GM12891 (cell line): ENCODE results near the gene ZNF578. TPM values are rescaled to one million over a fixed set of nuclear protein-coding genes. Genes with fewer than 3 reads are reported as not detected.

Experiments used
- DNase-seq: peaks from one replicate; pipeline ENCODE4 v3.0.0; 2011; ENCODE audit warnings: low spot score; ENCODE audit not compliant: insufficient read length
- FAIRE-seq: peaks from 2 replicates; lab custom pipeline; 2011; peaks lifted over from hg19 to GRCh38; lab: Jason Lieb, UNC
- PAX5 ChIP-seq: IDR thresholded peaks from 2 replicates; pipeline ENCODE4 v1.6.1; 2011; ENCODE audit warnings: low read length, moderate library complexity, mild to moderate bottlenecking; ENCODE audit not compliant: insufficient read depth, severe bottlenecking
- POLR2A ChIP-seq: IDR thresholded peaks from 2 replicates; pipeline ENCODE4 v1.6.1; 2011; ENCODE audit warnings: low read depth, low read length, control low read depth
- POLR2AphosphoS5 ChIP-seq: IDR thresholded peaks from 2 replicates; pipeline ENCODE4 v1.6.1; 2011; ENCODE audit warnings: low read depth, low read length, control low read depth
- POU2F2 ChIP-seq: IDR thresholded peaks from 2 replicates; pipeline ENCODE4 v1.6.1; 2011; ENCODE audit warnings: low read depth, mild to moderate bottlenecking, control low read depth, low read length, moderate library complexity
- SPI1 ChIP-seq: IDR thresholded peaks from 2 replicates; pipeline ENCODE4 v1.6.1; 2011; ENCODE audit warnings: low read depth, low read length, control low read depth
- TAF1 ChIP-seq: IDR thresholded peaks from 2 replicates; pipeline ENCODE4 v1.6.1; 2011; ENCODE audit warnings: low read depth, low read length, control low read depth
- polyA plus RNA-seq: library from polyadenylated mRNA; unstranded; fragments of >200 nt; gene quantifications from one replicate; pipeline ENCODE4 v1.2.1, GENCODE V29; 2012; ENCODE audit warnings: low read depth, missing spikeins, inconsistent platforms; ENCODE audit not compliant: missing spikeins

Gene ZNF578
- polyA plus RNA-seq = 0.18 TPM

DNA sequence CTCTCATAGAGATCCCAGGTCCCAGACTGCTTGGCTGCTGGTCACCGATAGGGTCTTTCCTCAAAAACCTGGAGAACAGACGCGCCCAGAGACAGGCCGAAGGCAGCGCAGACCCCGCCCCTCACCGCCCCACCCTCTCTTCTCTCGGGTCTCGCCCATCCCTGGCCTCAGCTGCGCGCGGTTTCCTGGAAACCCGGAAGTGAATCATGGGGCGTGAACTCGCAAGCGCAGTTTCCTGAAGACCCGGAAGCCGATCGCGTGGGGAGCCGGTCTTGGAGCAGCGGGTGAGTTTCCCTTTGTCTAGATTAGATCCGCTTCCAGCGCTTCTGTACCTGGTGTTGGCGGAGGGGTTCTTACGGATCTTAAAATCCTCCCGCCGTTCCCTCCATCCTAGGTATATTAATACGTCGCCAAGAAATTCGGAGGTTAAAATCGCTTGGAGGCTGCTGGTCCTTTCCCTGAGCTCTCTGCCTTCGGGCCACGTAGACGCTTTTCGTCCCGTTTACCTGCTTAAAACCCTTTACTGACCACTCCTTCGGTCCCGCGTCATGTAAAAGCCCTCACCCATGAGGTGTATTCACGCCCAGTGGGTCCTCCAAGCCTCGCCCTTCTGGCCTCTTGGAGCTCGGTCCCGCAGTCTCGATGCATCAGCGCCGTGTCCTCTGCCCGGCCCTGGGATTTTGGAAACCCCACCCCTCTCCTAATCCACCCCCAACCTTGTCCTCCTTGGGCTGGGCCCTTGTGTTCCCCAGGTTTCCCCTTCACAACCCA lies at the start of gene ZNF578:
Gene ZNF578, plus strand, starts transcription at position 230 of the 771 bp plus-strand sequence. CDS start 48,293 bp downstream, outside the sequence.
- FAIRE-seq = no peak
- peak; percentile 29 for DNase-seq
- TF ChIP-seq POU2F2 (no peak), POLR2A (no peak), SPI1 (no peak), TAF1 (no peak), PAX5 (no peak), POLR2AphosphoS5 (no peak)

DNA sequence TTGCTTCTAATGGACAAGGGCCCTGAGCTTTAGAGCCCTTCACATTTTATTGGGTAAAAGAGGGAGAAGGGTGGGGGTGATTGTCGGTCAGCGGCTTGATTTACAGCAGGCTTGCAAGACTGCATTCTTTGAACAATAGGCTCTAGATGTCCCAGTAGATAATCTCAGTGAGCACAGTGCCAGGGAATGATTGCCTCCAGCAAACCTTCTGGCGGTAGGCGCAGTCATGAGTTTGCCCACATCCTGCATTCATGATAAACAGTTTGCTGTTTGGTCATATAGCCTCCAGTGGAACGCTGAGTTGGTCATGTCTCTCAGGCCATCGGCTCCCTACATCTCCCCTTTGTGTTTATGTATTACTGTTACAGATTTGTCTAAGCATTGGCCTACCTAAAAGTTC lies 43.1 kb upstream of the ZNF578 start:
- no peak for FAIRE-seq
- no peak for DNase-seq
- TF ChIP-seq POLR2A = no peak
- TF ChIP-seq SPI1 = no peak
- no peak for TF ChIP-seq POLR2AphosphoS5
- TF ChIP-seq POU2F2 = no peak
- no peak for TF ChIP-seq TAF1
- no peak for TF ChIP-seq PAX5

GRCh38 chr19:52415711-52416110 lies 37.6 kb upstream of the ZNF578 start:
- no peak for TF ChIP-seq POU2F2
- TF ChIP-seq POLR2AphosphoS5 = no peak
- TF ChIP-seq SPI1 = no peak
- TF ChIP-seq POLR2A = no peak
- no peak for TF ChIP-seq PAX5
- TF ChIP-seq TAF1 = no peak
- no peak for FAIRE-seq
- DNase-seq = no peak

- TF ChIP-seq TAF1 (no peak), PAX5 (no peak), POLR2AphosphoS5 (no peak), POLR2A (no peak), POU2F2 (no peak), SPI1 (no peak)
- DNase-seq (no peak), FAIRE-seq (no peak)
These were observed 24.4 kb upstream of the ZNF578 start, which contains the start of gene ZNF534 for GRCh38 chr19:52428937-52429336. Gene ZNF534 (plus strand): TSS chr19:52429148. CDS start chr19:52431475, 2,327 bp downstream.

DNA sequence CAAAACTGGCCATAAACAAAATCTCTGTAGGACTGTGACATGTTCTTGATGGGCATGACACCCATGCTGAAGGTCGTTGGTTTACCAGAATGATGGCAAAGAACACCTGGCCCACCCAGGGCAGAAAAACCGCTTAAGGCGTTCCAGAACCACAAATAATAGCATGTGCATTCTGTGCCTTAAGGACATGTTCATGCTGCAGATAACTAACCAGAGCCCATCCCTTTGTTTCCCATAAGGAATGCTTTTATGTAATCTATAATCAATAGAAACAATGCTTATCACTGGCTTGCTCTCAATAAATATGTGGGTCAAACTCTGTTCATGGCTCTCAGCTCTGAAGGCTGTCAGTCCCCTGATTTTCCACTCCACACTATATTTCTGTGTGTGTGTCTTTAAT lies 11.2 kb upstream of the ZNF578 start:
- FAIRE-seq (no peak), DNase-seq (no peak)
- no peak for TF ChIP-seq TAF1
- no peak for TF ChIP-seq POU2F2
- TF ChIP-seq PAX5 = no peak
- no peak for TF ChIP-seq POLR2A
- TF ChIP-seq SPI1 = no peak
- TF ChIP-seq POLR2AphosphoS5 = no peak

GRCh38 chr19:52444506-52444905 lies 8.8 kb upstream of the ZNF578 start:
- FAIRE-seq (no peak), DNase-seq (no peak)
- TF ChIP-seq PAX5 = no peak

DNA sequence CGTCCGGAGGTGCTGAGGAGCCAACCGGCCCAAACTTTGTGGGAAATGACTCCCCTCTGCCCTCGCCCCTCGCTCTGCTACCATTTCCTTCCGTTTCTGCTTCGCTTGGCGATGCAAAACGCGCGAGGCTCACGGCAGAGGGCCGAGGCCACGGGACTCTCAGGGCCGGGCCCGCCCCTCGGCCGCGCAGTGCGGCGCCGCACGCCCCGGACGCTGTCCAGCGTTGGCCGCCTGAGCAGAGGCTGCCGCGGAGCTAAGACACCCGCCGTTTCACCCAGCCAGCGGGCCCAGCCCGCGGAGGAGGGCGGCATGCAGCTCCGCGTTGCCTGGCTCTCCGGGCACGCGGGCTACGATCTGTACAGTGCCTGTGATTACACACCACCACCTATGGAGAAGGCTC lies 2.1 kb upstream of the ZNF578 start:
- DNase-seq (no peak), FAIRE-seq (no peak)
- TF ChIP-seq POLR2AphosphoS5 (no peak), PAX5 (no peak), POLR2A (no peak), POU2F2 (no peak), SPI1 (no peak), TAF1 (no peak)

DNA sequence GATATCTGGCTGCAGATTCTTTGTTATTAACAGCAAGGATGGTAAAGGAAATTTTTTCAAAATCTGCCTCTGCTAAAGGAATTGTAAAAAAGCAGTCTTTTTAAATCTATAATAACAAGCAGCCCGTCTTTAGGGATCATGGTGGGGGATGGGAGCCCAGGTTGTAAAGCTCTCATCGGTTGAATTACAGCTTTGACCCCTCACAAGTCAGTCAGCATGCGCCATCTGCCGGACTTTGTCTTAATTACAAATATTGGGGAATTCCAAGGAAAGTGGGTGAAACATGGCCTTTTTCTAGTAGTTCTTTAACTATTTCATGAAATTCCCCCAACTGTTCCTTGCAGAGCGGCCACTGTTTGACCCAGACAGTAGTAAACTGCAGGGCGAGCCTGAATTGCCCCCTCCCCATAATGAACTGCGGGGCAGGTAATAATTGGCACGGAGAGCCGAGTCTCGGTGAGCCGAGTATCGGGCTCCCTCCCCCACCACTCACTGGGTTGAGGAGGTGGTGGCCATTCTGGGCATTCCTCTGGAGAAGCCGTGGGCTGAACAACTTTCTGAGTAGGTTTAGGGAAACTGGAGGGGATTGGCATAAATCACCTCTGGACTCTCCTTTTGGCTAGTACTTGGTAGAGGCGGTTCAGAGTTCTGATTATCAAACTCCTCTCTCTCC lies 11.6 kb downstream of the ZNF578 start:
- DNase-seq (no peak), FAIRE-seq (no peak)
- TF ChIP-seq POLR2AphosphoS5 (no peak), PAX5 (no peak), TAF1 (no peak), POLR2A (no peak), SPI1 (no peak), POU2F2 (no peak)

DNA sequence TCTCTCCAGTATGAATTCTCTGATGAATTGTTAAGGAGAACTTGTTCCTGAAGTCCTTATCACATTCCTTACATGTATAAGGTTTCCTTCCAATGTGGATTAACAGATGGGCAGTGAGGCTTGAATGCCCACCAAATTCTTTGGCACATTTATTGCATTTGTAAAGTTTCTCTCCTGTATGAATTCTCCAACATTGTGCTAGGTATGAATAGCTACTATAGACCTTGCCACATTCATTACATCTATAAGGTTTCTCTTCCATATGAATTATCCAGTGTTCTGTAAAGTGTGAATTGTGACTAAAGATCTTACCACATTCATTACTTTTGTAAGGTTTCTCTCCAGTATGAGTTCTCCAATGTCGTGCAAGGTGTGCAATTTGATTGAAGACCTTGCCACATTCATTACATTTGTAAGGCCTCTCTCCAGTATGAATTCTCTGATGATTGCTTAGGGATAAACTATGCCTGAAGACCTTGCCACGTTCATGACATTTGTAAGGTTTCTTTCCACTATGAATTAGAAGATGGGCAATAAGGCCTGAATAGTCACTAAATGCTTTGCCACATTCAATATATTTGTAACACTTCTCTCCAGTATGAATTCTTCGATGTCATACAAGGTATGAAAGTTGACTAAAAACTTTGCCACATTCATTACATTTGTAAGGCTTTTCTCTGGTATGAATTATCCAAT lies 20.4 kb downstream of the ZNF578 start:
- no peak for TF ChIP-seq PAX5
- TF ChIP-seq SPI1 = no peak
- TF ChIP-seq POLR2A = no peak
- no peak for TF ChIP-seq POU2F2
- TF ChIP-seq POLR2AphosphoS5 = no peak
- no peak for TF ChIP-seq TAF1
- FAIRE-seq (no peak), DNase-seq (no peak)
